ENCODE data around the gene SLC39A7. TPM values are rescaled to one million over a fixed set of nuclear protein-coding genes. Genes with fewer than 3 reads are reported as not detected.

Gene SLC39A7
- total and polyA plus RNA-seq, 2 of the 13 experiments (the other 11 are each of a cell fraction or from before 2014, with no cell fraction given) = 142 to 229 TPM

DNA sequence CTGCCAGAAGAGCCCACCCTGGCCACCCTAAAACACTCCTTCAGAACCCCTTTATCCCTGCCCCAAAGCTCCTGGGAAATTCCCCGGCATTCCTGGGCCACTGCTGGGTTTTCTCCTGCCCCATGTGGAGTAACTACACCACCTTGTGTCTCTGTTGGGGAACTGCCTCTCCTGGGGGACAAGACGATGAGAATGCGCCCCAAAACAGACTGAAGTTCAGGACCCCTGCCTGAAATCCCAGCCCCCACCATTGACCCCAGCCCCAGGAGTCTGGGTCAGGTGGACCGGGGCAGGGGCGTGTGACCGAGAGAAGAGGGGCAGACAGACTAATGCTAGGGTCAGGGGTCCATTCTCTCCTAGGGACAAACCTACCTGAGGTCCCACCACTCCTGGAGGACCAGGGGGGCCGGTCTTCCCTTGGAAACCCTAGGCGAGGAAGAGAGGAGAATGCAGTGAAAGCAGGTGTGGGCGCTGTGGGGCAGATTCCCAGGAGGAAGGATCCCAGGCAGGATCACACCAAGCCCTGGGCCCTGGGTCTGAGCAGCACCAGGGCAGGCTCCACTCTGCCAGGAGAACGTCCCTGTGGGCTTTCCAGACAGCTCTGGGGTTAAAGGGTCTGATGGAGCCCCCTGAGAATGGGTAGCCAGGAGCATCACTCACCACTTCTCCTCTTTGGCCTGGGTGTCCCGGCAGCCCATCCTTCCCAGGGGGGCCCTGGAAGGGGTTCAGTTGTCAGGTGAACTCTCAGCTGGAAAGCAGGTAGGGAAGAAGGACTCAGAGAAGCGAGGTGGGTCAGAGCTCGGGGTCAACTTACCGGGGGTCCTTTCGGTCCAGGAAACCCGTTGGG, 27.8 kb upstream of the SLC39A7 start (continued):
- TF ChIP-seq, protein P1, sequence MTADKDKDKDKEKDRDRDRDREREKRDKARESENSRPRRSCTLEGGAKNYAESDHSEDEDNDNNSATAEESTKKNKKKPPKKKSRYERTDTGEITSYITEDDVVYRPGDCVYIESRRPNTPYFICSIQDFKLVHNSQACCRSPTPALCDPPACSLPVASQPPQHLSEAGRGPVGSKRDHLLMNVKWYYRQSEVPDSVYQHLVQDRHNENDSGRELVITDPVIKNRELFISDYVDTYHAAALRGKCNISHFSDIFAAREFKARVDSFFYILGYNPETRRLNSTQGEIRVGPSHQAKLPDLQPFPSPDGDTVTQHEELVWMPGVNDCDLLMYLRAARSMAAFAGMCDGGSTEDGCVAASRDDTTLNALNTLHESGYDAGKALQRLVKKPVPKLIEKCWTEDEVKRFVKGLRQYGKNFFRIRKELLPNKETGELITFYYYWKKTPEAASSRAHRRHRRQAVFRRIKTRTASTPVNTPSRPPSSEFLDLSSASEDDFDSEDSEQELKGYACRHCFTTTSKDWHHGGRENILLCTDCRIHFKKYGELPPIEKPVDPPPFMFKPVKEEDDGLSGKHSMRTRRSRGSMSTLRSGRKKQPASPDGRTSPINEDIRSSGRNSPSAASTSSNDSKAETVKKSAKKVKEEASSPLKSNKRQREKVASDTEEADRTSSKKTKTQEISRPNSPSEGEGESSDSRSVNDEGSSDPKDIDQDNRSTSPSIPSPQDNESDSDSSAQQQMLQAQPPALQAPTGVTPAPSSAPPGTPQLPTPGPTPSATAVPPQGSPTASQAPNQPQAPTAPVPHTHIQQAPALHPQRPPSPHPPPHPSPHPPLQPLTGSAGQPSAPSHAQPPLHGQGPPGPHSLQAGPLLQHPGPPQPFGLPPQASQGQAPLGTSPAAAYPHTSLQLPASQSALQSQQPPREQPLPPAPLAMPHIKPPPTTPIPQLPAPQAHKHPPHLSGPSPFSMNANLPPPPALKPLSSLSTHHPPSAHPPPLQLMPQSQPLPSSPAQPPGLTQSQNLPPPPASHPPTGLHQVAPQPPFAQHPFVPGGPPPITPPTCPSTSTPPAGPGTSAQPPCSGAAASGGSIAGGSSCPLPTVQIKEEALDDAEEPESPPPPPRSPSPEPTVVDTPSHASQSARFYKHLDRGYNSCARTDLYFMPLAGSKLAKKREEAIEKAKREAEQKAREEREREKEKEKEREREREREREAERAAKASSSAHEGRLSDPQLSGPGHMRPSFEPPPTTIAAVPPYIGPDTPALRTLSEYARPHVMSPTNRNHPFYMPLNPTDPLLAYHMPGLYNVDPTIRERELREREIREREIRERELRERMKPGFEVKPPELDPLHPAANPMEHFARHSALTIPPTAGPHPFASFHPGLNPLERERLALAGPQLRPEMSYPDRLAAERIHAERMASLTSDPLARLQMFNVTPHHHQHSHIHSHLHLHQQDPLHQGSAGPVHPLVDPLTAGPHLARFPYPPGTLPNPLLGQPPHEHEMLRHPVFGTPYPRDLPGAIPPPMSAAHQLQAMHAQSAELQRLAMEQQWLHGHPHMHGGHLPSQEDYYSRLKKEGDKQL (CRISPR knock-in tag; IDR thresholded peaks at IDR 0.05; ENCODE audit: low read depth) = no peak
- TF ChIP-seq, protein P2, sequence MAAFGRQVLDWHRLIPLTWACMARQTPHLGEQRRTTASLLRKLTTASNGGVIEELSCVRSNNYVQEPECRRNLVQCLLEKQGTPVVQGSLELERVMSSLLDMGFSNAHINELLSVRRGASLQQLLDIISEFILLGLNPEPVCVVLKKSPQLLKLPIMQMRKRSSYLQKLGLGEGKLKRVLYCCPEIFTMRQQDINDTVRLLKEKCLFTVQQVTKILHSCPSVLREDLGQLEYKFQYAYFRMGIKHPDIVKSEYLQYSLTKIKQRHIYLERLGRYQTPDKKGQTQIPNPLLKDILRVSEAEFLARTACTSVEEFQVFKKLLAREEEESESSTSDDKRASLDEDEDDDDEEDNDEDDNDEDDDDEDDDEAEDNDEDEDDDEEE (CRISPR knock-in tag; IDR thresholded peaks at IDR 0.05) = no peak
- TF ChIP-seq, protein P3, sequence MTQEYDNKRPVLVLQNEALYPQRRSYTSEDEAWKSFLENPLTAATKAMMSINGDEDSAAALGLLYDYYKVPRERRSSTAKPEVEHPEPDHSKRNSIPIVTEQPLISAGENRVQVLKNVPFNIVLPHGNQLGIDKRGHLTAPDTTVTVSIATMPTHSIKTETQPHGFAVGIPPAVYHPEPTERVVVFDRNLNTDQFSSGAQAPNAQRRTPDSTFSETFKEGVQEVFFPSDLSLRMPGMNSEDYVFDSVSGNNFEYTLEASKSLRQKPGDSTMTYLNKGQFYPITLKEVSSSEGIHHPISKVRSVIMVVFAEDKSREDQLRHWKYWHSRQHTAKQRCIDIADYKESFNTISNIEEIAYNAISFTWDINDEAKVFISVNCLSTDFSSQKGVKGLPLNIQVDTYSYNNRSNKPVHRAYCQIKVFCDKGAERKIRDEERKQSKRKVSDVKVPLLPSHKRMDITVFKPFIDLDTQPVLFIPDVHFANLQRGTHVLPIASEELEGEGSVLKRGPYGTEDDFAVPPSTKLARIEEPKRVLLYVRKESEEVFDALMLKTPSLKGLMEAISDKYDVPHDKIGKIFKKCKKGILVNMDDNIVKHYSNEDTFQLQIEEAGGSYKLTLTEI (CRISPR knock-in tag; conservative IDR thresholded peaks at IDR 0.05) = no peak
- no peak for TF ChIP-seq ZNF496 (CRISPR knock-in tag; IDR thresholded peaks at IDR 0.05; ENCODE audit: insufficient replicate concordance)
- TF ChIP-seq, protein P4, sequence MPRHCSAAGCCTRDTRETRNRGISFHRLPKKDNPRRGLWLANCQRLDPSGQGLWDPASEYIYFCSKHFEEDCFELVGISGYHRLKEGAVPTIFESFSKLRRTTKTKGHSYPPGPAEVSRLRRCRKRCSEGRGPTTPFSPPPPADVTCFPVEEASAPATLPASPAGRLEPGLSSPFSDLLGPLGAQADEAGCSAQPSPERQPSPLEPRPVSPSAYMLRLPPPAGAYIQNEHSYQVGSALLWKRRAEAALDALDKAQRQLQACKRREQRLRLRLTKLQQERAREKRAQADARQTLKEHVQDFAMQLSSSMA (CRISPR knock-in tag; IDR thresholded peaks at IDR 0.05) = no peak
- no peak for TF ChIP-seq ATF7-NPFF (CRISPR knock-in tag; IDR thresholded peaks at IDR 0.05; ENCODE audit: low read depth)
- no peak for TF ChIP-seq SYNCRIP (IDR thresholded peaks at IDR 0.05; ENCODE audit: insufficient read depth, low read depth, low read length)
- TF ChIP-seq ZNF10 (CRISPR knock-in tag; IDR thresholded peaks at IDR 0.05; ENCODE audit: borderline replicate concordance, low read depth) = no peak
- TF ChIP-seq, protein P5, sequence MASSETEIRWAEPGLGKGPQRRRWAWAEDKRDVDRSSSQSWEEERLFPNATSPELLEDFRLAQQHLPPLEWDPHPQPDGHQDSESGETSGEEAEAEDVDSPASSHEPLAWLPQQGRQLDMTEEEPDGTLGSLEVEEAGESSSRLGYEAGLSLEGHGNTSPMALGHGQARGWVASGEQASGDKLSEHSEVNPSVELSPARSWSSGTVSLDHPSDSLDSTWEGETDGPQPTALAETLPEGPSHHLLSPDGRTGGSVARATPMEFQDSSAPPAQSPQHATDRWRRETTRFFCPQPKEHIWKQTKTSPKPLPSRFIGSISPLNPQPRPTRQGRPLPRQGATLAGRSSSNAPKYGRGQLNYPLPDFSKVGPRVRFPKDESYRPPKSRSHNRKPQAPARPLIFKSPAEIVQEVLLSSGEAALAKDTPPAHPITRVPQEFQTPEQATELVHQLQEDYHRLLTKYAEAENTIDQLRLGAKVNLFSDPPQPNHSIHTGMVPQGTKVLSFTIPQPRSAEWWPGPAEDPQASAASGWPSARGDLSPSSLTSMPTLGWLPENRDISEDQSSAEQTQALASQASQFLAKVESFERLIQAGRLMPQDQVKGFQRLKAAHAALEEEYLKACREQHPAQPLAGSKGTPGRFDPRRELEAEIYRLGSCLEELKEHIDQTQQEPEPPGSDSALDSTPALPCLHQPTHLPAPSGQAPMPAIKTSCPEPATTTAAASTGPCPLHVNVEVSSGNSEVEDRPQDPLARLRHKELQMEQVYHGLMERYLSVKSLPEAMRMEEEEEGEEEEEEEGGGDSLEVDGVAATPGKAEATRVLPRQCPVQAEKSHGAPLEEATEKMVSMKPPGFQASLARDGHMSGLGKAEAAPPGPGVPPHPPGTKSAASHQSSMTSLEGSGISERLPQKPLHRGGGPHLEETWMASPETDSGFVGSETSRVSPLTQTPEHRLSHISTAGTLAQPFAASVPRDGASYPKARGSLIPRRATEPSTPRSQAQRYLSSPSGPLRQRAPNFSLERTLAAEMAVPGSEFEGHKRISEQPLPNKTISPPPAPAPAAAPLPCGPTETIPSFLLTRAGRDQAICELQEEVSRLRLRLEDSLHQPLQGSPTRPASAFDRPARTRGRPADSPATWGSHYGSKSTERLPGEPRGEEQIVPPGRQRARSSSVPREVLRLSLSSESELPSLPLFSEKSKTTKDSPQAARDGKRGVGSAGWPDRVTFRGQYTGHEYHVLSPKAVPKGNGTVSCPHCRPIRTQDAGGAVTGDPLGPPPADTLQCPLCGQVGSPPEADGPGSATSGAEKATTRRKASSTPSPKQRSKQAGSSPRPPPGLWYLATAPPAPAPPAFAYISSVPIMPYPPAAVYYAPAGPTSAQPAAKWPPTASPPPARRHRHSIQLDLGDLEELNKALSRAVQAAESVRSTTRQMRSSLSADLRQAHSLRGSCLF (CRISPR knock-in tag; IDR thresholded peaks at IDR 0.05; ENCODE audit: borderline replicate concordance) = no peak
- TF ChIP-seq THYN1 (CRISPR knock-in tag; IDR thresholded peaks at IDR 0.05; ENCODE audit: borderline replicate concordance, low read depth) = no peak
- no peak for TF ChIP-seq MAFG (CRISPR knock-in tag; IDR thresholded peaks at IDR 0.05)
- TF ChIP-seq ZNF557 (CRISPR knock-in tag; IDR thresholded peaks at IDR 0.05) = no peak
